ENCODE data around the gene RGS12.

The RGS12 gene

DNA sequence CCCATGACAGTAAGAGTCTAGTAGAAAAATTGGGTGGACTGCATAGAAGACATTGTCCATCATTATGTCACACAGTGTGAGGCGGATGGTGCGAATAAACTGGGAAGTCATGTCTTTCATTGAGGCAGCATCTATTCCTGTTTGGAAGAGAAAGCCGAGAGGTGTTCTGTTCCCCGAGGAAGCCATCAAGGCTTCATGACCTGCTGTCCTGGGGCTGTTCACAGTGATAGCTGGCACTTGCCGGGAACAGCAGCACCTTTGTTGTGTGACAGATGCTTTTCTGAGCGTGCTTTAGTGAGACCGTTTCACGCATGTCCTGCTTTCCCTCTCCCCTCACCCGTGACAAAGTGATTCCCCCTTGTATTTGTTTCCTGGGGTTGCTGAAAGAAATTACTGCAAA lies 20.3 kb downstream of the RGS12 start:
- TF ChIP-seq, protein P1, sequence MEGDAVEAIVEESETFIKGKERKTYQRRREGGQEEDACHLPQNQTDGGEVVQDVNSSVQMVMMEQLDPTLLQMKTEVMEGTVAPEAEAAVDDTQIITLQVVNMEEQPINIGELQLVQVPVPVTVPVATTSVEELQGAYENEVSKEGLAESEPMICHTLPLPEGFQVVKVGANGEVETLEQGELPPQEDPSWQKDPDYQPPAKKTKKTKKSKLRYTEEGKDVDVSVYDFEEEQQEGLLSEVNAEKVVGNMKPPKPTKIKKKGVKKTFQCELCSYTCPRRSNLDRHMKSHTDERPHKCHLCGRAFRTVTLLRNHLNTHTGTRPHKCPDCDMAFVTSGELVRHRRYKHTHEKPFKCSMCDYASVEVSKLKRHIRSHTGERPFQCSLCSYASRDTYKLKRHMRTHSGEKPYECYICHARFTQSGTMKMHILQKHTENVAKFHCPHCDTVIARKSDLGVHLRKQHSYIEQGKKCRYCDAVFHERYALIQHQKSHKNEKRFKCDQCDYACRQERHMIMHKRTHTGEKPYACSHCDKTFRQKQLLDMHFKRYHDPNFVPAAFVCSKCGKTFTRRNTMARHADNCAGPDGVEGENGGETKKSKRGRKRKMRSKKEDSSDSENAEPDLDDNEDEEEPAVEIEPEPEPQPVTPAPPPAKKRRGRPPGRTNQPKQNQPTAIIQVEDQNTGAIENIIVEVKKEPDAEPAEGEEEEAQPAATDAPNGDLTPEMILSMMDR (conservative IDR thresholded peaks at IDR 0.05; ENCODE audit: control insufficient read depth, insufficient read depth, low read depth, low read length), result no peak
- no peak overlapping the region for H3K4me3 ChIP-seq (ENCODE audit: control insufficient read depth, low read depth, low read length)
- DNase-seq (ENCODE audit: low read depth), result no peak

DNA sequence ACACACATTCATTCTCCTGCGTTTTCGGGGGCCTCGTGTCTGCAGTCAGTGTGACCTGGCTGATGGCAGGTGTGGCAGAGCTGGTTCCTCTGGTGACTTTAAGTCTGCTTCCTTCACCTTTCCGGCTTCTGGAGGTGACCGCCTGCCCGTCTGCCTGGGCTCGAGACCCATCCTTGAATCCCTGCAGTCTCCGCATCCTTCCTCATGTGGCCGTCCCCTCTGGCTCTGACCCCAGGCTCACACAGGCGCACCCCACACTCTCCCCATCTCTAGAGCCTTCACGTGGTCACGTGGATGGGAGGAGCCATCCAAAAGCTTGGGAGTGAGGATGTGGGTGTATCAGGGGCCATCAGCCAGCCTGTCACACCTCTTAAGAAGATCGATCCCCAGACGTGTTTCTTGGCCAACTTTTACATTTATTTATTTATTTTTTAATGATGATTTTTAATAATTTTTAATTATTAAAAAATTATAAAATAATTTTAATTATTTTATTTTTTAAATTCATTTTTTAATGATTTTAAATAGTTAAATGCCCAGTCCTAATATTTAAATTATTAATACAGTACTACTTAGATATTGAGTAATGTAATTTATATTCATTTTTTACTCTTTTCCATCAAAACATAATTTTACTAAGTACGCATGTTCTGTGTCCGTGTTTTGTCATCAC lies 20.9 kb downstream of the RGS12 start:
- no peak for DNase-seq (ENCODE audit: low read depth)
- TF ChIP-seq, protein P1 (conservative IDR thresholded peaks at IDR 0.05; ENCODE audit: control insufficient read depth, insufficient read depth, low read depth, low read length), result no peak
- no peak overlapping the region for H3K4me3 ChIP-seq (ENCODE audit: control insufficient read depth, low read depth, low read length)

DNA sequence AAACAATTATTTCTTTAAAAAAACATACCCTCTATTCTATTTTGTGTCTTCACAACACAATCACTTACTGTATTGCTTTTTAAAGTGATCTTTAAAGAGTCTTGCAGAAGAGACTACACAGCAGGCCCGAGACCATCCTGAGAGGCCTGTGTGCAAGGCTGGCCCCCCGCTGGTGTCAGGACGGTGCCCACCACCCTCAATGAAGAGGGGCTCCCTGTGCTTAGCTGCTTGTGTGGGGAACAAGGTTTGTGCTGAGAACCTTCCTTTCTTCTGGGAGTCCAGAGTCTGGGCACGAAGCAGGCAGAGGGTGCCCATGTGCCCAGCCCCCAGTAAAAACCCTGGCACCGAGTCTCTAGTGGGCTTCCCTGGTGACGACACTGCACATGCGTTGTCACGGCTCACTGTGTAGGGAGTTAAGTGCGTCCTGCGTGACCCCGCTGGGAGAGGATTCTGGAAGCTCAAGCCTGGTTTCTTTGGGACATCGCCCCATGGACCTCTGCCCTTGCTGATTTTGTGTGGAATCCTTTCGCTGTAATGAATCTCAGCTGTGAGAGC lies 22.0 kb downstream of the RGS12 start:
- TF ChIP-seq, protein P1 (conservative IDR thresholded peaks at IDR 0.05; ENCODE audit: control insufficient read depth, insufficient read depth, low read depth, low read length), result no peak
- no peak overlapping the region for H3K4me3 ChIP-seq (ENCODE audit: control insufficient read depth, low read depth, low read length)
- DNase-seq (ENCODE audit: low read depth), result no peak

DNA sequence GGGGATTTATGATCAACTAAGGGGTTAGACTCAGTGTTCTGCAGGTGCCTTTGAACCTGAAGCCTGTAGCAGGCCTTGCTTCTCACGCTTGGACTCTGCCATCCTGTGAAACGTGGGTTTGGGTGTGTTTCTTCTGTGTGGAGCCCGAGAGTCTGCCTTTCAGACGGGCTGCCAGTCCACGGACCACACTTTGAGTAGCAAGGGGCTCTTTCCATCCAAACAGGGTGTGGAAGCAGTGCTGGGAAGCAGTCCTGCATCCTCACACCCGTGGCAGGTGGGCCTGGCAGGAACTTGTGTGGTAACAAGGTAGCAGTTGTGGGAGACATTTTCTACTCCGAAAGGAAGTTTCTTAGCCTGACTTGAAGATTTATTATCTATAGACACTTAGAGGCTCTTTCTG lies 22.7 kb downstream of the RGS12 start:
- DNase-seq (ENCODE audit: low read depth), result no peak
- no peak overlapping the region for H3K4me3 ChIP-seq (ENCODE audit: control insufficient read depth, low read depth, low read length)
- TF ChIP-seq, protein P1 (conservative IDR thresholded peaks at IDR 0.05; ENCODE audit: control insufficient read depth, insufficient read depth, low read depth, low read length), result no peak

DNA sequence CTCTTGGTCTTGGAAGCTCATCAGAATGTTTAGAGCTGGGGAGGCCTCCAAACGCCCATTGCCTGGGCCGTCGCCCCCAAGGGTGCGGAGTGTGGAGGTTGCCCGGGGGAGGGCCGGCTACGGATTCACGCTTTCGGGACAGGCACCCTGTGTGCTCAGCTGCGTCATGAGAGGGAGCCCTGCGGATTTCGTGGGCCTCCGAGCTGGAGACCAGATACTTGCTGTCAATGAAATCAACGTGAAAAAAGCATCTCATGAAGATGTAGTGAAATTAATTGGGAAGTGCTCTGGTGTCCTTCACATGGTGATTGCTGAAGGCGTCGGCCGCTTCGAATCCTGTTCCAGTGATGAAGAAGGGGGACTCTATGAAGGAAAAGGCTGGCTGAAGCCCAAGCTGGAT lies 23.3 kb downstream of the RGS12 start:
- TF ChIP-seq, protein P1 (conservative IDR thresholded peaks at IDR 0.05; ENCODE audit: control insufficient read depth, insufficient read depth, low read depth, low read length), result no peak
- DNase-seq (ENCODE audit: low read depth), result no peak
- no peak overlapping the region for H3K4me3 ChIP-seq (ENCODE audit: control insufficient read depth, low read depth, low read length)

DNA sequence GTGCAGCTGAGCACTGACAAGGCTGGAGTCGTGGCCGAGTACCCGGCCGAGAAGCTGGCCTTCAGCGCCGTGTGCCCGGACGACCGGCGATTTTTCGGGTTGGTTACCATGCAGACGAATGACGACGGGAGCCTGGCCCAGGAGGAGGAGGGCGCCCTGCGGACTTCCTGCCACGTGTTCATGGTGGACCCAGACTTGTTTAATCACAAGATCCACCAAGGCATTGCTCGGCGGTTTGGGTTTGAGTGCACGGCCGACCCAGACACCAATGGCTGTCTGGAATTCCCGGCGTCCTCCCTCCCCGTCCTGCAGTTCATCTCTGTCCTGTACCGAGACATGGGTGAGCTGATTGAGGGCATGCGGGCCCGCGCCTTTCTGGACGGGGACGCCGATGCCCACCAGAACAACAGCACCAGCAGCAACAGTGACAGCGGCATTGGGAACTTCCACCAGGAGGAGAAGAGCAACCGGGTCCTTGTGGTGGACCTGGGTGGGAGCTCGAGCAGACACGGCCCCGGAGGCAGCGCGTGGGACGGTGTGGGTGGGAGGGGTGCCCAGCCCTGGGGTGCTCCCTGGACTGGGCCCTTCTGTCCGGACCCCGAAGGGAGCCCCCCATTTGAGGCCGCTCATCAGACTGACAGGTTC lies 24.3 kb downstream of the RGS12 start:
- DNase-seq (ENCODE audit: low read depth), result no peak
- TF ChIP-seq, protein P1 (conservative IDR thresholded peaks at IDR 0.05; ENCODE audit: control insufficient read depth, insufficient read depth, low read depth, low read length), result no peak
- no peak overlapping the region for H3K4me3 ChIP-seq (ENCODE audit: control insufficient read depth, low read depth, low read length)
